ENCODE results near the gene SLC1A2.

DNA sequence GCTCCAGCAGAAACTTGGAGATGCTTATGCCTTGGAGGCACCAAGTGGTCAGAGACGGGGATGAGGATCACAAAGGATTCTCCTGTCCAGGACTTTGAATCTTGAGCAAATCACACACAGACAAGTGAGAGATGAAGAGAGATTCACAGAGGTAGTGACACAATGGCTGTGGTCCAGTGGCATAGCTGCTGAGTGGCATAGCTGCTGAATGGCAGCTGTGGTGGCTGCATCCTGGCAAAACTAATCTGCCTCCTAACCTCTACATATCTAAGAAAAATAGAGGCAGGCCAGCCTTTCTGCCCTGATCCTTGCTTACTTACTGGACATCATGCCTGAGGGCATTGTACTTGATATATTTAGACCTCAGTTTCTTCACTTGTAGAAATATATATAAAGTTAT, 177.8 kb downstream of the SLC1A2 start:
- TF ChIP-seq EP300 (IDR thresholded peaks at IDR 0.05; ENCODE audit: low read depth) (no peak), POLR2AphosphoS5 (IDR thresholded peaks at IDR 0.05) (no peak)
- TF ChIP-seq, protein P1, sequence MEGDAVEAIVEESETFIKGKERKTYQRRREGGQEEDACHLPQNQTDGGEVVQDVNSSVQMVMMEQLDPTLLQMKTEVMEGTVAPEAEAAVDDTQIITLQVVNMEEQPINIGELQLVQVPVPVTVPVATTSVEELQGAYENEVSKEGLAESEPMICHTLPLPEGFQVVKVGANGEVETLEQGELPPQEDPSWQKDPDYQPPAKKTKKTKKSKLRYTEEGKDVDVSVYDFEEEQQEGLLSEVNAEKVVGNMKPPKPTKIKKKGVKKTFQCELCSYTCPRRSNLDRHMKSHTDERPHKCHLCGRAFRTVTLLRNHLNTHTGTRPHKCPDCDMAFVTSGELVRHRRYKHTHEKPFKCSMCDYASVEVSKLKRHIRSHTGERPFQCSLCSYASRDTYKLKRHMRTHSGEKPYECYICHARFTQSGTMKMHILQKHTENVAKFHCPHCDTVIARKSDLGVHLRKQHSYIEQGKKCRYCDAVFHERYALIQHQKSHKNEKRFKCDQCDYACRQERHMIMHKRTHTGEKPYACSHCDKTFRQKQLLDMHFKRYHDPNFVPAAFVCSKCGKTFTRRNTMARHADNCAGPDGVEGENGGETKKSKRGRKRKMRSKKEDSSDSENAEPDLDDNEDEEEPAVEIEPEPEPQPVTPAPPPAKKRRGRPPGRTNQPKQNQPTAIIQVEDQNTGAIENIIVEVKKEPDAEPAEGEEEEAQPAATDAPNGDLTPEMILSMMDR (IDR thresholded peaks at IDR 0.05), result no peak
